Stimulated activated CD4-positive, alpha-beta T cell treated with anti-CD3 and anti-CD28 coated beads, Interleukin-2, amount 100 ng/mL, for 4 hours (primary cell): Measurements from ENCODE around the gene KRTAP5-3.

Experiments
- DNase-seq: peaks from one replicate; pipeline ENCODE4 v3.0.0-alpha.2; 2020; ENCODE audit warnings: low read depth

Gene KRTAP5-3

GRCh38 chr11:1642288-1643145, 34.3 kb upstream of the KRTAP5-3 start:
- DNase-seq = no peak

- no peak for DNase-seq
These were observed 32.8 kb upstream of the KRTAP5-3 start for GRCh38 chr11:1641096-1641495.

GRCh38 chr11:1640076-1640946, 32.0 kb upstream of the KRTAP5-3 start:
- no peak for DNase-seq

GRCh38 chr11:1639666-1640065, 31.4 kb upstream of the KRTAP5-3 start:
- DNase-seq = no peak

- DNase-seq = no peak
These were observed 30.9 kb upstream of the KRTAP5-3 start for GRCh38 chr11:1639102-1639620.

- DNase-seq = no peak
These were observed 30.1 kb upstream of the KRTAP5-3 start for GRCh38 chr11:1638344-1638743.

GRCh38 chr11:1637628-1638027, 29.4 kb upstream of the KRTAP5-3 start:
- no peak for DNase-seq

- no peak for DNase-seq
These were observed 28.2 kb upstream of the KRTAP5-3 start for GRCh38 chr11:1636291-1636950.

GRCh38 chr11:1633864-1634263, 25.6 kb upstream of the KRTAP5-3 start:
- DNase-seq = no peak

GRCh38 chr11:1632053-1632714, 23.9 kb upstream of the KRTAP5-3 start:
- DNase-seq = no peak

- no peak for DNase-seq
These were observed 22.9 kb upstream of the KRTAP5-3 start for GRCh38 chr11:1631066-1631568.

GRCh38 chr11:1630271-1630670, 22.0 kb upstream of the KRTAP5-3 start:
- DNase-seq = no peak

GRCh38 chr11:1629326-1630185, 21.3 kb upstream of the KRTAP5-3 start, which contains the start of gene KRTAP5-5:
Gene KRTAP5-5, plus strand, starts transcription at chr11:1629775. Its CDS starts 66 bp downstream, at chr11:1629841.
- DNase-seq = no peak

GRCh38 chr11:1628506-1629325, 20.5 kb upstream of the KRTAP5-3 start:
- peak; percentile 24 for DNase-seq

GRCh38 chr11:1625541-1625940, 17.3 kb upstream of the KRTAP5-3 start:
- no peak for DNase-seq

- no peak for DNase-seq
These were observed 16.4 kb upstream of the KRTAP5-3 start for GRCh38 chr11:1624621-1625020.

- no peak for DNase-seq
These were observed 15.5 kb upstream of the KRTAP5-3 start for GRCh38 chr11:1623716-1624115.

GRCh38 chr11:1622086-1622485, 13.8 kb upstream of the KRTAP5-3 start, which contains the start of gene KRTAP5-4:
Gene KRTAP5-4, minus strand, starts transcription at chr11:1622138. Its CDS starts 45 bp downstream, at chr11:1622093.
- no peak for DNase-seq

GRCh38 chr11:1619449-1619848, 11.2 kb upstream of the KRTAP5-3 start:
- DNase-seq = no peak
